Measurements from ENCODE around the gene TEX22. TPM values are rescaled to one million over a fixed set of nuclear protein-coding genes. Genes with fewer than 3 reads are reported as not detected.

Gene TEX22
- total RNA-seq, 1 donor from 2014 or later, result 4.9 TPM

- peaks cover 14% of the 10 kb centered on the region for H3K36me3 Mint-ChIP-seq (ENCODE audit: unreplicated experiment)
- H3K4me3 Mint-ChIP-seq (ENCODE audit: unreplicated experiment), result no peak overlapping the region
- peaks cover 3% of the 10 kb centered on the region for H3K4me1 Mint-ChIP-seq (ENCODE audit: unreplicated experiment)
- no peak for DNase-seq (ENCODE audit: extremely low spot score, unreplicated experiment)
- peaks cover 10% of the 10 kb centered on the region for H3K9me3 Mint-ChIP-seq (ENCODE audit: unreplicated experiment)
- TF ChIP-seq CTCF (IDR thresholded peaks at IDR 0.05), result no peak
- no peak overlapping the region for H3K27ac Mint-ChIP-seq (ENCODE audit: unreplicated experiment)
- H3K27me3 Mint-ChIP-seq (ENCODE audit: unreplicated experiment), result no peaks in the 10 kb centered on the region
Observed at GRCh38 chr14:105439710-105440553, 41.6 kb downstream of the TEX22 start.

GRCh38 chr14:105440554-105440900, 42.2 kb downstream of the TEX22 start:
- Mint-ChIP-seq H3K27ac (ENCODE audit: unreplicated experiment) (no peak overlapping the region), H3K9me3 (ENCODE audit: unreplicated experiment) (peaks cover 6% of the 10 kb centered on the region), H3K27me3 (ENCODE audit: unreplicated experiment) (no peaks in the 10 kb centered on the region), H3K36me3 (ENCODE audit: unreplicated experiment) (peaks cover 11% of the 10 kb centered on the region), H3K4me1 (ENCODE audit: unreplicated experiment) (peaks cover 2% of the 10 kb centered on the region), H3K4me3 (ENCODE audit: unreplicated experiment) (no peak overlapping the region)
- TF ChIP-seq CTCF (IDR thresholded peaks at IDR 0.05), result no peak
- no peak for DNase-seq (ENCODE audit: extremely low spot score, unreplicated experiment)

GRCh38 chr14:105440992-105441391, 42.7 kb downstream of the TEX22 start:
- no peak overlapping the region for H3K27ac Mint-ChIP-seq (ENCODE audit: unreplicated experiment)
- peaks cover 2% of the 10 kb centered on the region for H3K4me1 Mint-ChIP-seq (ENCODE audit: unreplicated experiment)
- no peak for TF ChIP-seq CTCF (IDR thresholded peaks at IDR 0.05)
- H3K36me3 Mint-ChIP-seq (ENCODE audit: unreplicated experiment), result peaks cover 8% of the 10 kb centered on the region
- no peak for DNase-seq (ENCODE audit: extremely low spot score, unreplicated experiment)
- no peaks in the 10 kb centered on the region for H3K27me3 Mint-ChIP-seq (ENCODE audit: unreplicated experiment)
- no peak overlapping the region for H3K4me3 Mint-ChIP-seq (ENCODE audit: unreplicated experiment)
- H3K9me3 Mint-ChIP-seq (ENCODE audit: unreplicated experiment), result peaks cover 3% of the 10 kb centered on the region

- H3K36me3 Mint-ChIP-seq (ENCODE audit: unreplicated experiment), result peaks cover 8% of the 10 kb centered on the region
- no peaks in the 10 kb centered on the region for H3K27me3 Mint-ChIP-seq (ENCODE audit: unreplicated experiment)
- no peak overlapping the region for H3K27ac Mint-ChIP-seq (ENCODE audit: unreplicated experiment)
- no peaks in the 10 kb centered on the region for H3K9me3 Mint-ChIP-seq (ENCODE audit: unreplicated experiment)
- no peak overlapping the region for H3K4me3 Mint-ChIP-seq (ENCODE audit: unreplicated experiment)
- no peak for TF ChIP-seq CTCF (IDR thresholded peaks at IDR 0.05)
- no peaks in the 10 kb centered on the region for H3K4me1 Mint-ChIP-seq (ENCODE audit: unreplicated experiment)
- no peak for DNase-seq (ENCODE audit: extremely low spot score, unreplicated experiment)
Observed at GRCh38 chr14:105442125-105442524, 43.8 kb downstream of the TEX22 start.

- Mint-ChIP-seq H3K4me3 (ENCODE audit: unreplicated experiment) (no peak overlapping the region), H3K27ac (ENCODE audit: unreplicated experiment) (no peak overlapping the region), H3K4me1 (ENCODE audit: unreplicated experiment) (no peaks in the 10 kb centered on the region), H3K9me3 (ENCODE audit: unreplicated experiment) (no peaks in the 10 kb centered on the region), H3K27me3 (ENCODE audit: unreplicated experiment) (no peaks in the 10 kb centered on the region), H3K36me3 (ENCODE audit: unreplicated experiment) (peaks cover 8% of the 10 kb centered on the region)
- TF ChIP-seq CTCF (IDR thresholded peaks at IDR 0.05), result no peak
- no peak for DNase-seq (ENCODE audit: extremely low spot score, unreplicated experiment)
Observed at GRCh38 chr14:105442834-105443233, 44.5 kb downstream of the TEX22 start.
